Measurements from ENCODE around the gene PER1. TPM values are rescaled to one million over a fixed set of nuclear protein-coding genes. Genes with fewer than 3 reads are reported as not detected.
A peak's percentile ranks its signal among the peaks of the same experiment; 100 is the strongest.

Gene PER1
- total and polyA plus RNA-seq, 2 of the 13 experiments (the other 11 are each of a cell fraction or from before 2014, with no cell fraction given) = 2.6 to 3.6 TPM

GRCh38 chr17:8189711-8190477 is 37.7 kb upstream of the PER1 start, which contains the start of gene BORCS6 (continued):
- no peak for TF ChIP-seq ZHX2 (IDR thresholded peaks at IDR 0.05; ENCODE audit: low read depth)
- no peak for TF ChIP-seq ZHX2 (CRISPR knock-in tag; IDR thresholded peaks at IDR 0.05; ENCODE audit: borderline replicate concordance)
- TF ChIP-seq ARNTL (CRISPR knock-in tag; IDR thresholded peaks at IDR 0.05) = peak; percentile 85
- no peak for TF ChIP-seq RFX3 (CRISPR knock-in tag; IDR thresholded peaks at IDR 0.05)
- no peak for TF ChIP-seq IRF9 (CRISPR knock-in tag; IDR thresholded peaks at IDR 0.05; ENCODE audit: borderline replicate concordance)
- no peak for TF ChIP-seq ZNF232 (CRISPR knock-in tag; IDR thresholded peaks at IDR 0.05; ENCODE audit: borderline replicate concordance)

Data from HepG2 (cell line).